LHCN-M2 (cell line): ENCODE data around the gene GNAI3. TPM values are rescaled to one million over a fixed set of nuclear protein-coding genes. Genes with fewer than 3 reads are reported as not detected.
"Not testable (repeated sequence)": the region's sequence is repeated elsewhere in the genome, so short reads cannot be mapped to it uniquely, and the experiment has no call there.

Experiments used
- DNase-seq: peaks from one replicate; pipeline ENCODE4 v3.0.0-alpha.2; 2012; ENCODE audit warnings: low read depth
- total RNA-seq: library from RNA; depleted of rRNA; stranded (reverse); fragments of >200 nt; gene quantifications from 2 replicates; pipeline ENCODE4 v1.2.3, GENCODE V29; 2014; rRNA removed

Gene GNAI3
- total RNA-seq, 1 experiment from 2014 or later, result 10.8 TPM

- no peak for DNase-seq
Measured at GRCh38 chr1:109659997-109660690, 111.7 kb downstream of the GNAI3 start.

- not testable (repeated sequence) for DNase-seq
Measured at GRCh38 chr1:109660691-109661026, 112.2 kb downstream of the GNAI3 start.

GRCh38 chr1:109661391-109661790 lies 113.0 kb downstream of the GNAI3 start:
- DNase-seq, result no peak

DNA sequence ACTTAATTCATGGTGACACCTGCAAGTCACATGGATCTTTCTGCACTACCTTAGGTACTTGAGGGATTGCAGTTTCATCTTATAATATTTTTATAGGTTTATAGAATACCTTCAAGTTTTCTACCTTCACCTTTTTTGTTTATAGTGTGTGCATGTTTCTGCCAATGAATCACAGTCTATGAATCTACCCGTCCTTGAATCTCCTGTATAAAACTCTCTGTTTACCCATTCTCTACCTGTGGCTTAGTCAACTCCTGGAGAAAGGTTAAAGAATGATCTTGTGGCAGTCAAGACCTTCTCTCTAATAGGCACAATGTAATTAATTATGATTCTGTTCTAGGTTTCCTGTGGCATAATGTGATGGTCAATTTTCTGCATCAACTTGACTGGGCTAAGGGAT lies 116.3 kb downstream of the GNAI3 start:
- DNase-seq, result no peak

- peak; percentile 82 for DNase-seq
Measured at GRCh38 chr1:109667452-109668122, 119.2 kb downstream of the GNAI3 start, which contains the start of gene GSTM2. TSS of gene GSTM2 (plus strand) at chr1:109668057. CDS start at chr1:109668116, 59 bp downstream.

Other genes starting within 250 kb of the GNAI3 start
- gene MYBPHL, start 241.6 kb upstream of the GNAI3 start, total RNA-seq, result 0.23 TPM in 1 of 2 replicates, not detected in the other
- gene SORT1, start 150.7 kb upstream of the GNAI3 start, total RNA-seq, result 9.4 and 18.1 TPM in 2 replicates
- gene PSMA5, start 122.2 kb upstream of the GNAI3 start, total RNA-seq, result 46.8 and 47.8 TPM in 2 replicates
- gene SYPL2, start 82.1 kb upstream of the GNAI3 start, total RNA-seq, result 0.06 and 0.34 TPM in 2 replicates
- 6.2 and 6.4 TPM in 2 replicates for gene ATXN7L2, start 64.7 kb upstream of the GNAI3 start, total RNA-seq
- 5.6 and 10.1 TPM in 2 replicates for gene CYB561D1, start 54.5 kb upstream of the GNAI3 start, total RNA-seq
- 0.13 and 0.29 TPM in 2 replicates for gene AMIGO1, start 38.9 kb upstream of the GNAI3 start, total RNA-seq
- gene GPR61, start 8.7 kb upstream of the GNAI3 start, total RNA-seq, result not detected in 2 replicates
- not detected in 2 replicates for gene GNAT2, start 71.0 kb downstream of the GNAI3 start, total RNA-seq
- 44.0 and 60.0 TPM in 2 replicates for gene AMPD2, start 71.2 kb downstream of the GNAI3 start, total RNA-seq
- 4.2 and 10.5 TPM in 2 replicates for gene GSTM4, start 107.5 kb downstream of the GNAI3 start, total RNA-seq
- gene GSTM2, start 119.4 kb downstream of the GNAI3 start, total RNA-seq, result 16.2 and 18.4 TPM in 2 replicates
- gene GSTM1, start 139.2 kb downstream of the GNAI3 start, total RNA-seq, result 1.1 and 1.2 TPM in 2 replicates
- gene GSTM5, start 163.6 kb downstream of the GNAI3 start, total RNA-seq, result not detected in 2 replicates
- 13.2 and 16.3 TPM in 2 replicates for gene GSTM3, start 192.4 kb downstream of the GNAI3 start, total RNA-seq
- not detected in 2 replicates for gene EPS8L3, start 215.3 kb downstream of the GNAI3 start, total RNA-seq